ENCODE results near the gene CCNY. TPM values are rescaled to one million over a fixed set of nuclear protein-coding genes. Genes with fewer than 3 reads are reported as not detected.

The CCNY gene
- total and polyA plus RNA-seq, 2 experiments from 2014 or later: 51.5 to 55.8 TPM

- Histone ChIP-seq H3K9me3 (ENCODE audit: low read depth) (no peaks in the 10 kb centered on the region), H3K4me1 (ENCODE audit: insufficient read depth) (no peaks in the 10 kb centered on the region), H3K27ac (no peak overlapping the region), H3K4me3 (no peak overlapping the region), H3K27me3 (no peaks in the 10 kb centered on the region), H3K36me3 (replicated peaks; ENCODE audit: insufficient read depth, low read depth) (no peaks in the 10 kb centered on the region), H3K9me2 (replicated peaks; ENCODE audit: insufficient read depth) (no peaks in the 10 kb centered on the region), H3K79me2 (peaks cover 93% of the 10 kb centered on the region), H3K4me2 (no peak overlapping the region), H2AFZ (no peak overlapping the region), H4K20me1 (ENCODE audit: insufficient read depth, poor library complexity, severe bottlenecking) (peaks cover 19% of the 10 kb centered on the region)
- no peak for DNase-seq (ENCODE audit: low spot score)
- WGBS (ENCODE audit: low lambda C conversion rate, missing lambda C conversion rate): 70% methylated on average over 4 of the region's 4 CpGs
- TF ChIP-seq CTCF (IDR thresholded peaks at IDR 0.05; ENCODE audit: poor library complexity) (no peak), EZH2phosphoT487 (IDR thresholded peaks at IDR 0.05; ENCODE audit: low read depth, severe bottlenecking, unreplicated experiment) (no peak), EZH2 (IDR thresholded peaks at IDR 0.05; ENCODE audit: borderline replicate concordance) (no peak)
These were observed 76.7 kb downstream of the CCNY start for GRCh38 chr10:35412900-35413491.

GRCh38 chr10:35413985-35414861 lies 77.9 kb downstream of the CCNY start:
- Histone ChIP-seq H2AFZ (no peak overlapping the region), H3K9me3 (ENCODE audit: low read depth) (no peaks in the 10 kb centered on the region), H3K9me2 (replicated peaks; ENCODE audit: insufficient read depth) (no peaks in the 10 kb centered on the region), H3K36me3 (replicated peaks; ENCODE audit: insufficient read depth, low read depth) (no peaks in the 10 kb centered on the region), H3K79me2 (peaks cover 96% of the 10 kb centered on the region), H3K4me3 (no peak overlapping the region), H4K20me1 (ENCODE audit: insufficient read depth, poor library complexity, severe bottlenecking) (peaks cover 18% of the 10 kb centered on the region), H3K27ac (peak overlapping the region; percentile 65), H3K27me3 (no peaks in the 10 kb centered on the region), H3K4me2 (no peak overlapping the region), H3K4me1 (ENCODE audit: insufficient read depth) (no peaks in the 10 kb centered on the region)
- TF ChIP-seq EZH2phosphoT487 (IDR thresholded peaks at IDR 0.05; ENCODE audit: low read depth, severe bottlenecking, unreplicated experiment): no peak
- no peak for TF ChIP-seq CTCF (IDR thresholded peaks at IDR 0.05; ENCODE audit: poor library complexity)
- no peak for TF ChIP-seq EZH2 (IDR thresholded peaks at IDR 0.05; ENCODE audit: borderline replicate concordance)
- WGBS (ENCODE audit: low lambda C conversion rate, missing lambda C conversion rate): 77% methylated on average over 12 of the region's 12 CpGs
- DNase-seq (ENCODE audit: low spot score): peak; percentile 42

GRCh38 chr10:35415505-35415904 lies 79.2 kb downstream of the CCNY start:
- H3K27me3 ChIP-seq: no peaks in the 10 kb centered on the region
- H3K9me2 ChIP-seq (replicated peaks; ENCODE audit: insufficient read depth): no peaks in the 10 kb centered on the region
- DNase-seq (ENCODE audit: low spot score): no peak
- no peaks in the 10 kb centered on the region for H3K36me3 ChIP-seq (replicated peaks; ENCODE audit: insufficient read depth, low read depth)
- no peak for TF ChIP-seq EZH2 (IDR thresholded peaks at IDR 0.05; ENCODE audit: borderline replicate concordance)
- TF ChIP-seq CTCF (IDR thresholded peaks at IDR 0.05; ENCODE audit: poor library complexity): no peak
- TF ChIP-seq EZH2phosphoT487 (IDR thresholded peaks at IDR 0.05; ENCODE audit: low read depth, severe bottlenecking, unreplicated experiment): no peak
- H4K20me1 ChIP-seq (ENCODE audit: insufficient read depth, poor library complexity, severe bottlenecking): peaks cover 14% of the 10 kb centered on the region
- no peak overlapping the region for H3K4me2 ChIP-seq
- 92% methylated on average over 5 of the region's 5 CpGs for WGBS (ENCODE audit: low lambda C conversion rate, missing lambda C conversion rate)
- H3K4me1 ChIP-seq (ENCODE audit: insufficient read depth): no peaks in the 10 kb centered on the region
- H3K27ac ChIP-seq: no peak overlapping the region
- H3K79me2 ChIP-seq: peaks cover 96% of the 10 kb centered on the region
- no peak overlapping the region for H2AFZ ChIP-seq
- H3K4me3 ChIP-seq: no peak overlapping the region
- no peaks in the 10 kb centered on the region for H3K9me3 ChIP-seq (ENCODE audit: low read depth)

All from hepatocyte (in vitro differentiated cells).